DMS53 treated with DMSO at 0.1 percent for 48 hours (cell line): ENCODE measurements around the gene MICAL3.

Experiments used
- DNase-seq: peaks from one replicate; lab custom pipeline; 2025; ENCODE audit not compliant: unreplicated experiment; lab: John Stamatoyannopoulos, UW

MICAL3 gene

DNA sequence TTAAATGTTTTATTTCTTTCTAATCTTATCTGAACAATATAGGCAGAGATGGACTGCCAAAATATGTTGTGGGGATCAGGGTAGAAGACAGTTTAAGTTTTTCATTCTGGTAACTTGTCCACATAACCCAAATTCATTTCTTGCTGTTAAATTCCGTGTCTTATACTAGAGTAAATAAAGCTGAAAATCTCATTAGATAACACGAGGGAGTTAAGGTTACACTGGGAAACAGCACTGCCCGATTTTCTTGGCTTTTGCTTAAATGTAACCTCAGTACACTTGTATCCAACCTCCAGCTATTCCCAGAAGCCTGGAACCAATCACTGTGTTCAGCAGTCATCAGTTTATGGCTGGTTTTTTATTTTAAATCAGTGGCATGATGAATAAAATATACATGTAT lies 48.2 kb downstream of the MICAL3 start:
- no peak for DNase-seq

DNA sequence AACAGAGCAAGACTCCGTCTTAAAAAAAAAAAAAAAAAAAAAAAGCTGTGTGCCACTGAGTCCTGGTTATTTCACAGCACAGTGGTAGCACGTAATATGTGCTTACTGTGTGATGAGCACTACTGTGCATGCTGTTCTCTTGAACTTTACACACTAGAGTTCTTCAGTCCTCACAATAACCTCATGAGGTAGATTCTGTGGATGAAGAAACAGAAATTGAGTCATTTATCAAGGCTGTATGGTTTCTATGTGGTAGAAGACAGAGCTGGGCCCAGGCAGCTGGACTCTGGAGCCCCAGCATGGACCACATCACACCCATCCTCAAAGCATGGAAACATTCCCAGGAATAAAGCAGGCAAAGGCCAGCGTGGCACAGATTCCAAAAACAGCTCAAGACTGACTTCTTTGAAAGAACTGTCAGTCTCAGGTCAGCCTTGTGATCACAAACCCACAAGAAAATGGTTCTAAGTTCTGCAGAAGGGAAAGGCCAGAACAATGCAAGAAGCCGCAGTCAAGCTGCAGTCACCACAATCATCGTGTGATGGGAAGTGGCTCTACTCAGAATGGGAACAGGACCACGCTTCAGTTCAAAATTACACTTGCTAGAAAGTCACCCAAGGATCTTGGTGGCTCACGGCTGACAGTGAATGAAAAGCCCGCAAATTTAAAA lies 49.5 kb downstream of the MICAL3 start:
- no peak for DNase-seq

DNA sequence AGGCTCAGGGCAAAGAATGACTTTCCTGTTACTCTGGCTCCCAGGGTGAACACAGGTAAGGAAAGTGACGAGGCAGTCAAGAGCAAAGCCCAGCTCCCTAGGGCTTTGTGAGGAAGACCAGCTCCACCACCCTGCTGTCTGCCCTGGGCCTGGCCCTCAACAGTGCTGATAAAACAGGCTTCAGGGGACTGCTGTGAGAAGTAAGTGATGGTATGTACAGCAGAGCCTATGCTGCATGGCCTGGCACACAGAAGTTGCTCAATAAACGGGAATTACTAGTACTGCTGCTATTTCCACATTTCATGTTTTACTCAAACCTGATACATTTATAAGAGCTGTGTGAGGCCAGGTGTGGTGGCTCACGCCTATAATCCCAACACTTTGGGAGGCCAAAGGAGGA lies 50.3 kb downstream of the MICAL3 start:
- no peak for DNase-seq

DNA sequence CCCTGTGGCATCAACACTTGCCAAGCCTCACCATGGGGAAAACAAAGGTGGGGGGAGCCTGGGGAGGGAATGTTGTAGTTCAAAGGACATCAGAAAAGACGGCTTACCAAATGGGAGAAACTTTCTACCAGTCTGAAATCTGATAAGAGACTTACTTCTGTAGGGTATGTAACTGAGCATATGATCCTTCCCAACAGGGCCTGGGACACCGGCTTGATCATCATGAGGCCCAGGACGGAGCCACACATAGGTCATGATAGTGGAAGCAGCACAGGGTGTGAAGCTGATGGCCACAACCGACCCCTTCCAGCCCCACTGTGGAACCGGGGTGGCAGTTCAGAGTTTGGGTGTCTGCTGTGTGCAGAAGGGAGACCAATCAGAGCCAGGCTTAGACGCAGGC lies 51.1 kb downstream of the MICAL3 start:
- DNase-seq = no peak

DNA sequence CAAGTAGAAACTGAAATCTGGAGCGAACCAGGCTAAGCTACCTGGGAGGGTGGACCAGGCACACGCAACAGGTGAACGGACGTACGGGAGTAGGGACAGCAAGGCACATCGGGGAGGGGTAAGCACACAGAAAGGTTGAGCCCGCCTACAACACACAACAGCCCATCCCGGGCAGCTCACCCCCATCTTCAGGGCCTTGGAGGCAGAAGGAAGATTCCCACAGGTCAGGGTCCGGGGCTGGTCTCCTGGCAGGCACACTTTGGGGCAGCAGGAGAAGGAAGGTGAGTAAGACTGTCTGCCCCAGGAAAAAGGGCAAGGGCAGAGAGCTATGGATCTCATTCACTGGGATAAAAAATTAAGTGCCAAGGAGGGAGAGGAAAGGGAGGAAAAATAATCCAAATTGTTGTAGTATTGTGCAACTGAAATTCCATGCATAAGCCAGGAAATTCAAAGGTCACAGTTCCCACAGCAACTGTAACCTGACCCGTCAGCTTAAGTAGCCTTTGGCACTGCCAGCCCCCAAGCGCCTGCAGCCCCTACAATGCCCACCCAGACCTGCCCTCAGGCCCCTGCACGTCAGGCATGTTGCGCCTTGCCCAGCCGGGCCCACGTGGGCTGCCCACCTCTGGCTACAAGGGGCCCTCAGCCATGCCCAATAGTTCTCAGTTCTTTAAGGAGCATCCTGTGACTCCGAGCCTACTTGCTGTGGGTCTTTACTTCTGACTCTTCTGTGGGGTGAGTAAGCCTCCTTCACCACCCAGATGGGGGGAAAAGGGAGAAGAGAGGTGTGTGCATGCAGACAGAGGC lies 51.8 kb downstream of the MICAL3 start:
- DNase-seq = no peak

DNA sequence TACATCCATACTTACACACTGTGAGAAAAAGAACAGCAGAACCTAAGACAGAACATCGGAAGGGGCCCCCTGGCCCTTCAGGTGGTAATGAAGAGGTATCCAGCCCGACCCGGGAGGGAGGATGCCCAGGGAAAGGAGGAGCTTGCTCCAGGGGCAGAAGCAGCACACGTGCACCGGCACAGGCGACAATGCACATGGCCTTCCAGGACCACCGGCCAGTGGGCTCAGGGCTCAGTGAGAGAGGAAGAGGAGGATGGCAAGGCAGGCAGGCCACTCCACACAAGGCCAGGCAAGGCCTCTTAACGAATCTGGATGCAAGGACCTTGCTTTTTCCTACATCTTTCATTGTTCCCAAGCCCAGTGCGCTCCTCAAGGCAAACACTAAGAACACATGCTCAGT lies 52.6 kb downstream of the MICAL3 start:
- no peak for DNase-seq

DNA sequence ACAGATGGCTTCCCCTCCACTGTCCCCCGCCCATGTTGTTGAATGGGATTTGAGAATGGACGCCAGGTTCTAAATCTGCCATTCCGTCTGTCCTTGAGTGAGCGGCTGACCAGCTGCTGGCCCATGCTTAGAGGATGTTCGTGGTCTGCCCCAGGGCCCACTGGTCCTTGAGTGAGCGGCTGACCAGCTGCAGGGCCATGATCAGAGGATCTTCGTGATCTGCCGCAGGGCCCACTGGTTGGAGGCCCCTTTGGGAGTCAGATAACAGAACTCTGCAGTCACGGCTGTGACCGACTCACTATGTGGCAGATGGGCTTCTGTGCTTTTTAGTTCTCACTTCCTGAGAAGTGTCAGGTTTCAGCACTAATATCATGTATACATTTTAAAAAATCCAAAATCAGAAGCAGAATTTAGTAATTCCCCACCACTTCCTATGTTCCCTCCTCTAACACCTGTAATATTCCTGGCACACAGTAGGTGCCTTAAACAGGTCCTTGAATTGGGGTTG lies 54.1 kb downstream of the MICAL3 start:
- no peak for DNase-seq

DNA sequence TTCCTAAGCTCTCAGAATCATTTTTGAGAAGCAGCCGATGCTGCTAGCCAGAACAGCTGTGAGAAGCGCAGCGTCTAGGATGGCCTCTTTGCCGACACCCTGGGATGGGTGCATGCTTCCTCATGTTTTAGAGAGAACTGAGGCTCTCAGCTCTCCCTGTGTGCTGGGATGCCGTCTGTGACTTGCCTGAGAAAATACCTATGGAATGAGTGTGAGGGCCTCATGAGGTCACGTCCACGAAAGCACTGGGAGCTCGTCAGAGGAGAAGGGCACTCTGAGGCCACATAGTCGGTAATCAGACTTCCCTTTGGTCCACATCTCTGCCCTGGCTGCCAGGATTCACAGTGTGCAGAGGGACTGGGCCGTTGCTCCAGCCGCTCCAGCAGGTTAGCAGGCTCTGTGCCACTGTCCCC lies 54.7 kb downstream of the MICAL3 start:
- DNase-seq = no peak

DNA sequence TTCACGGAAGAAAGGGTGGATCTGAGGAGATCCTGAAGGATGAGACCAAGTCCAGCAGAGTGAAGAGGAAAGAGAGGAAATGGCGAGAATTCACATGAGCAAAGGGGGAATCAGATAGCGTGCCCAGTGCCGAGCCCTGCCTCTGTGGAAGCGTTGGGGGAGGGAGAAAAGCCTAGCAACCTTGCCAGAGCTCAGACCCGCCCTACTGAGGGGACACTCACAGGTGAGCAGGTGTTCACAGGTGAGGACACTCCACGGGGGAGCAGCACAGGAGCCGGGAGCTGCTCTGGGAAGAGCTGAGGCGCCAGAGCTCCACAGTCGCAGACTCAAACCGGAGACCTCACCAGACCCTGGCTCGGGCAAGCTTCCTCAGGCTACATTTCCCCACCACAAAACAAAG lies 56.2 kb downstream of the MICAL3 start:
- DNase-seq = no peak

DNA sequence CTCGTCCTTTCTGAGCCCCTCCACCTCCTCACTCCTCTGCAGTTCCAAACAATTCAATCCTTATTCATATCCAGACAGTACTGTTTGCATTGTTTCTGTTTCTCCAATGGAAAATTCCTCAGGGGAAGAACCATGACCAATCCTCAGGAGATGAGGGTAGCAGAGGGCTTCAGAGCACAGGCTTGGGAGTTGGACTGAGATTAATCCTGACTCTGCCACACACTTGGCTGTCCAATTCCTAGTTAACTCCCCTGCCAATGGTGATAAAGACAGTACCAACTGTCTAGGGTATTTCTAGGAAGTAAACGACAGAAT lies 58.0 kb downstream of the MICAL3 start:
- DNase-seq = no peak

DNA sequence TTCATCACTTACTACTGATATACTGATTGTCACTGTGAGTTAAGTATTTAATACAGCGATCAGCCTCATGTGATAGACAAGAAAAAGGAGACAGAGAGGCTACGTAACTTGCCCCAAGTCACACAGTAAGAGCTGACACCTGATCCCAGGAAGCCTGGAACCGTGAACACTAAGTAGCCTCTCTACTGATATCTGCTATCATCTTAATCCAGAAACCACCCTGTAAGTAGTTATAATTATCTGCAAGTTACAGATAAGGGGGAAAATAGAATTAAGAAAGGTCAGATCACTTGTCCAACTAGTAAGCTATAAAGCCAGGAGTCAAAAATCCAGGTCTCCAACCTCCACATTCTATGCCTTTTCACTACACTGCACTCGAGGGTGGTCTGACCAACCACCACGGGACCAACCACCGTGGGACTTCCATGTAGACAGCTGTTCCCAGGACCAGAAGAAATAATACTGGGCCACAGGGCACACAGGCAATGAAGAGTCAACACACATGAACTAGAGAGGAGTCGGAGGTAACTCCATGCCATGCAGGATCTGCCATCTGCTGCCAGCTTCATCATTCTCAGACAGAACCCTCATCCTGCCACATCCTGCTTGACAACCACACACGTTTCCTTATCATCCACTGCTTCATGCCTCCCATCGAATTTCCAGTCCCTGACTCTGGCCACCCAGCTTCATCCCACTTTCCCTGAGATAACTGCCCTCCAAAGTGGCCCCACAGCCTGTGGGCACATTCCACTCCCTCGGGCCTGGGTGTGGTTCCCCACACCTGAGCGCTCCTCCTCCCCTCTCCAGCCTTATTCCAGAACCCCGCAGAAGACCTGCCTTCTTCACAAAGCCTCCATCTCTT lies 58.6 kb downstream of the MICAL3 start:
- no peak for DNase-seq

DNA sequence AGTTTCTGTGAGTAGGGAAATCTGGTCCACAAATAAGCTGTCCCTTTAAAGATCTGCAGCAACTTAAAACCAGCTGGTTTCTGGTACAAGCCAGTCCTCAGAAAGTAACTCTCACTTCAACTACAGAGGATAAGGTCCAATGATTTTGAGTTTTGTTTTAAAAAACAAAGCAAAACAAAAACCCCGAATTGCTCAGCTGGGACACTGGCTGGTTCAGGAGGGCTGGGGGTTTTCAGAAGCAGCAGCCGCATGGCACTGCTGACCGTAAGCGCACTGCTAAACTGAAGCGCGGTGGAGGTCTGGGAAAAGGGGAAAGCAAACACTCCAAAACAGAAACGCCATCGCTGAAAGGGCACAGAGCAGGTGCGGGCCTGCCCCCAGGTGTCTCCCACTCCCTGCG lies 59.7 kb downstream of the MICAL3 start:
- no peak for DNase-seq

DNA sequence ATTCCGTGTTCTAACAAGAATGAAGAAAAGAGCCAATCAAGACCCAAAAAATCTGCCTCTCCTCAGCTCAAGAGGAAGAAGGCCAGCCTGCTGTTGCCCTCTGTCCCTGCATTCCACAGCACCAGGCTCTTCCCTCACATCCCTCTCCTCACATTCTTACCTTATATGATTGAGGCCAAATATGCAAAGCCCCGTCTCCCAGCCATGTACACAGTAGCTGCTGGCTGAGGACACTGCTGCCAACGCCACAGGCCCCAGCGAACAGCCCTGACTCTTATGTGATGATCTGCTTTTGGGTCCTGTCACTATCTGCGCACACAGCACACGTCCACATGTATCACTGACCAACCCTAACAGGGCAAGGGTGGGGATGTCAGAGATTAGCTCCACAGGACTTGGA lies 60.2 kb downstream of the MICAL3 start:
- no peak for DNase-seq

DNA sequence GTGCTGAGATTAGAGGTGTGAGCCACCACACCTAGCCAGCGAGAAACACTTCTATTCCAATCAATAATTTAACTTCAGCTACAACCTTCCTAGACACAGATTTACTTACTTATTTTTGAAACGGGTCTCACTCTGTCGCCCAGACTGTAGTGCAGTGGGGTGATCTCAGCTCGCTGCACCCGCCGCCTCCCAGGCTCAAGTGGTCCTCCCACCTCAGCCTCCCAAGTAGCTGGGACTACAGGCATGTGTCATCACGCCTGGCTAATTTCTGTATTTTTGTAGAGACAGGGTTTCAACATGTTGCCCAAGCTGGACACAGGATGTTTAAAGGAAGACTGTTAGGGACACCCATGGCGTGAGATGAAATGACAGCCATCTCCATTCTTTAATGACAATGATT lies 61.3 kb downstream of the MICAL3 start:
- no peak for DNase-seq

DNA sequence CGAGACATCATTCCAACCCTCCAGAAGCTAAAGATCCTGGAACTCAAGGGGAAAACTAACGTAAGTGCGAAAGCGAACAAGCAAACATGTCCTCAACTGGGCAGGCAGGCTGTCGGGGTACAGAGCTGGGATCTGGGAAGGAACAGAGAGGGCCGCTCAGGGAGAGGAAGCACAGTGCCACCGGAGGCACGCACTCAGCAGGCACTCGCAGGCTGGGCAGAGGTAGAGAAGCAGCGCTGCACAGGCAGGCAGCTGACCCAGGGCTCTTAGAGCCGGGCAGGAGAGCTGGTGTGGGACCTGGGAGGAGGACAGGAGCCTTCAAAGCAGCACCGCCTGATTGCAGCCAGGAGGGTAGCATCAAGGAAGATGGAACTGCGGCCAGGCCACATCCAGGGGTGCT lies 62.2 kb downstream of the MICAL3 start:
- DNase-seq = no peak

DNA sequence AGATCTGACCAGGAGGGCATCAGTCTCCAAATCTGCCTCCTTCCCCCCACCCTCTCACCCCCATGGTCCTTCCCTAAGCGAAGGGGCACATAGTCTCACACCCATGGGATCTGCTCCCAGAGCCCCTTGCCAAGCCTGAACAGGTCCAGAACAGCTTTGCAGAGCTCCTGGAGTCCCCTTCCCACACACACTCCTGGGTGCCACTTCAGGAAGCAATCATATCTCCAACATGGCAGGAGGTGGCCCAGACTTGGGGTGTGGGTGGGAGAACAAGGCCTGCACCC lies 63.0 kb downstream of the MICAL3 start:
- no peak for DNase-seq

DNA sequence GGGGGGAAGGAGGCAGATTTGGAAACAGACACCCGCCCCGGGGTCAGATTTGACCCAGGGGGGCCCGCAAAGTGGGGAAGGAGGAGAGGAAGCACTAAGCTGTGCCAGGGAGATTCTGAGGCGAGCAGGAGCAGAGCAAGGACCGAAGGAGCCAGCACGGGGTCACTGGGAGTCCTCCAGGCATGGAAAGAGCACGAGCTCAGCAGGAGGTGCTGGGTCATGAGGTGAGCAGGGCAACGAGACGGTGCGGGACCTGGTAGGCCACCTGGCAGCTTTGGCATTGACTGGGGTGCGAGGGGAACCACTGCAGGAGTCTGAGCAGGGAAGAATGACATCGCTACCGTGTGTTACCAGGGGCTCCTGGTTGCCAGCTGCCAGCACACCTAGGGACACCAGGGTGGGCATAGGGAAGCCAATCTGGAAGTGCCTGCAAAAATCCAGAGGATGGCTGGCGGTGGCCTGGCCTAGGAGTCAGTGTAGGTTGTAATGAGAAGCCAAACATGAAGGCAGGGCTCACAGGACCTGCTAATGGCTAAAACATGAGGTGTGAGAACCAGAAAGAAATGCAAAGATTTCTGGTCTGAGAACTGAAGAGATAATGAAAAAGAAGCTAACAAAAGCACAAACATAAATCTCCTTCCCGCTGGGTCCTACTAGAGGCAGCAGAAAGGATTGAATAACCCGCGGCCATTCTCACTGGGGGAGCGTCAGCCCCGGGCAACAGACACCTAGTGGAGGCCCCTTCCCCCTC lies 63.5 kb downstream of the MICAL3 start:
- no peak for DNase-seq

DNA sequence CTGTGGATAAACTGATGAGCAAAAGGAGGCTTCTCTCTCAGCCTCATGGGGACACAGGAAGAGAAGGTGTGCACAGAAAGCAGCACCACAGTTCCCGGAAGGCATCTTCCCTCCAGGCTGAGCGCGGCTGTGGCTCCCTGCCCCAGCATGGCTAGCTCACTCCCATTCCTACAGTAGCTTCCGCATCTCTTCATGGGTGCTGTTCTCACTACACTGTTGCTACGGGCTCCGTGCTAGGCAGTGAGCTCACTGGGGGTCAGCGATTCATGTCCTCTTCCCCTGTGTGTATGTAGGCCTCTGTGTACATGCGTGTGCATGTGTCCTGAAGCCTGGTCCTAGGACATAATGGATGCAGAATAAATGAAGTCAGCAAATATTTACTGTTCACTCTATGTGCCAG lies 64.3 kb downstream of the MICAL3 start:
- DNase-seq = no peak

DNA sequence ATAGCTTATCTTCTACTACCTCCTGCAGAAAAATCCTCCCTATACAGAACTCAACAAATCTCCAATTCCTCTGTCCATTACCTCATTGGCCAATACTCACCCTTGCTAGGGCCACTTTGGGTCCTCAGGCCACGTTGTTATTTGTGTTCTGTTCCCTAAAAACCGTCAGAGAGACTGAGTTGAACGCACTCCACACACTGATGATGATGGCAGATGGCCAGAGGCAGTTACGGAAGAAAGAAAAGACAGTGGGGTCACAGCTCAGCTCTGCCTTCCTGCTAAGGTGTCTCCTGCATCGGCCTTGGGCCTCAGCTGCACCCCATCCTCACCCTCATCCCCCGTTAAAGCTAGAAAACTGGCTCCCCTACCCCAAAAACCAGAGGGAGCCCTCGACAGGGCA lies 66.2 kb downstream of the MICAL3 start:
- no peak for DNase-seq

DNA sequence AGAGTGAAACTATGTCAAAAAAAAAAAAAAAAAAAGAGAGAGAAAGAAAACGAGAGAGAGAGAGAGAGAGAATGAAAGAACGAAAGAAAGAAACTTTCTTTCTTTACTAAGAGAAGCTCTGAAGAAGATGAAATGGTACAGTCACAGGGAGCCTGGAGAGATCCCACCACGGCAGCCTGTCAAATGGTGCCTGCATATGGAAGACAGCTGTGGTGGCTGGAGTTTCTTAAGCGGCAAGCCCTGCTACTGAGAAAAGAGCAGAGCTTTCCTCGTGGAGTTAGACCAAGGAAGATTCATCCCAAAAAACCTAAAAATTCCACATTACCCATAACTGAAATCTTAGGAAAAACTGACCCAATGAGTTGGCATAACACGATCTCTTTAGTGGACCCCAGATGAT lies 66.7 kb downstream of the MICAL3 start:
- DNase-seq = no peak

DNA sequence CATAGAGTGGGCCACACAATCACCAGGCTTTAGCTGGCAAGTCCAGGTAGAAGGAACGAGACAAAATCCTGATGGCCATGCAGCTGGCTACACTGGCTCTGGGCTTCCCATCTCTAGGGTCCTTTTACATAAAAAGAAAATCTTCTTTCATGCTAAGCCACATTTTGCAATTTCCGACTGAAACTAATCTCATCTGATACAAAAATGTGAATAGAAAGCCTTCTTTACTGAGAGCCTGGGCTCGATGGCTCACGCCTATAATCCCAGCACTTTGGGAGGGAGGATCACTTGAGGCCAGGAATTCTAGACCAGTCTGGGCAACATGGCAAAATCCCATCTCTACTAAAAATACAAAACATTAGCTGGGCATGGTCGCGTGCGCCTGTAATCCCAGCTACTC lies 67.2 kb downstream of the MICAL3 start:
- no peak for DNase-seq
